Measurements from ENCODE around the gene OR5B12. TPM values are rescaled to one million over a fixed set of nuclear protein-coding genes. Genes with fewer than 3 reads are reported as not detected.

OR5B12 gene
- not detected in 2 replicates for total RNA-seq

GRCh38 chr11:58442136-58442535 is at the start of gene OR5B12:
Gene OR5B12 (minus strand): TSS chr11:58442236. CDS start chr11:58440151, 2,085 bp downstream.

GRCh38 chr11:58428021-58428420 is 14.0 kb downstream of the OR5B12 start, which contains the start of gene OR5B2:
Gene OR5B2 (minus strand): TSS chr11:58428121. CDS start chr11:58423261, 4,860 bp downstream.

DNA sequence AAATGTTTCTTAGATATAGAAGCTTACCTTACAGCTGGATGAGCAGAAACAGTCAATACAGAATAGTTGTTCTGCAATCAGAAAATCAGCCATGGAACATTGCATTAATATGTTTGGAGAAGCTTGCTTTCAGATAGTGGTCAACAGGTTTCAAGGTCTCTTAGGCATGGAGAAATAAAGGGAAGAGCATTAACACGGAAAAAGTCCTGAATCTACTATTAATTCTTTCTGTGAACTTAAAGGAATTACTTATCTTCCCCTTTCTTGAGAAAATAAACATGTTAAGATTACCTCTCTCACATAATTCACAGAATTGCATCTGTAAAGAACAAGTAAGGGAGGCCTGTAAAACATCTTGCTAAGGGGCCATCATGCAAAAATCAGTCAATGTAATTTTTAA is 35.3 kb downstream of the OR5B12 start, which contains the start of gene OR5B3:
Gene OR5B3, minus strand, starts transcription at position 101 of the 400 bp plus-strand sequence. CDS start 3,465 bp downstream, outside the sequence.

Other genes with a start within 250 kb of the OR5B12 start
- not detected in 2 replicates for gene OR1S2, start 238.1 kb downstream of the OR5B12 start, total RNA-seq
- gene OR1S1, start 229.5 kb downstream of the OR5B12 start, total RNA-seq: not detected in 2 replicates
- gene OR10Q1, start 213.3 kb downstream of the OR5B12 start, total RNA-seq: not detected in 2 replicates
- not detected in 2 replicates for gene OR10W1, start 174.0 kb downstream of the OR5B12 start, total RNA-seq
- gene OR5B17, start 83.2 kb downstream of the OR5B12 start, total RNA-seq: not detected in 2 replicates
- gene OR5B3, start 35.4 kb downstream of the OR5B12 start, total RNA-seq: not detected in 2 replicates
- gene OR5B2, start 14.1 kb downstream of the OR5B12 start, total RNA-seq: not detected in 2 replicates
- not detected in 2 replicates for gene OR5B21, start 65.9 kb upstream of the OR5B12 start, total RNA-seq
- gene LPXN, start 133.6 kb upstream of the OR5B12 start, total RNA-seq: 2.4 and 2.5 TPM in 2 replicates
- gene ZFP91, start 136.8 kb upstream of the OR5B12 start, total RNA-seq: 69.5 and 70.4 TPM in 2 replicates
- gene CNTF, start 180.4 kb upstream of the OR5B12 start, total RNA-seq: 1.4 and 2.4 TPM in 2 replicates

Data from nasal cavity respiratory epithelium epithelial cell of viscerocranial mucosa (primary cell).